Panc1 (cell line): ENCODE results near the gene MRC2.

Source experiments
- POLR2AphosphoS5 ChIP-seq: IDR thresholded peaks from 2 replicates; pipeline ENCODE4 v1.6.1; 2012; ENCODE audit warnings: mild to moderate bottlenecking, low read depth, low read length, moderate library complexity
- TCF7L2 ChIP-seq: IDR thresholded peaks from 2 replicates; pipeline ENCODE4 v1.6.1; 2011; ENCODE audit warnings: mild to moderate bottlenecking, low read depth, low read length, inconsistent platforms
- TF ChIP-seq, protein P1 (sequence below): fragments of 450-650 bp; IDR thresholded peaks from 2 replicates; pipeline ENCODE4 v1.5.1; 2017; ENCODE audit warnings: mild to moderate bottlenecking
- TF ChIP-seq, protein P2 (sequence below), 2 experiments: IDR thresholded peaks; 2 replicates each; pipeline ENCODE4 v1.6.1; 2011 to 2012; ENCODE audit warnings: low read depth in 2 of 2, control low read depth in 1 of 2, low read length in 1 of 2, mild to moderate bottlenecking in 1 of 2, moderate library complexity in 1 of 2; ENCODE audit not compliant: insufficient read depth in 1 of 2

DNA sequence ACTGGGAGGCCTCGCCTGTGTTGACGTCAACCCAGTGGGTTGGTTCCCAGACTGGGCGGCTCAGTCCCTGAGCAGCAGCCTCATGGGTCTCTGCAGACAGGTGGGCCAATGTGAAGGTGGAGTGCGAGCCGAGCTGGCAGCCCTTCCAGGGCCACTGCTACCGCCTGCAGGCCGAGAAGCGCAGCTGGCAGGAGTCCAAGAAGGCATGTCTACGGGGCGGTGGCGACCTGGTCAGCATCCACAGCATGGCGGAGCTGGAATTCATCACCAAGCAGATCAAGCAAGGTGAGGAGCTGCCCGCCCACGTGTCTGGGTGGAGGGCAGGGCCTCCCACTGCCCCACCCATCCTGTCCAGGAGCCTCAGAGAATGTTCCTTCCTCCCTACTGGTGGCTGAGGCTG lies 44.1 kb downstream of the MRC2 start:
- TF ChIP-seq, protein P1, sequence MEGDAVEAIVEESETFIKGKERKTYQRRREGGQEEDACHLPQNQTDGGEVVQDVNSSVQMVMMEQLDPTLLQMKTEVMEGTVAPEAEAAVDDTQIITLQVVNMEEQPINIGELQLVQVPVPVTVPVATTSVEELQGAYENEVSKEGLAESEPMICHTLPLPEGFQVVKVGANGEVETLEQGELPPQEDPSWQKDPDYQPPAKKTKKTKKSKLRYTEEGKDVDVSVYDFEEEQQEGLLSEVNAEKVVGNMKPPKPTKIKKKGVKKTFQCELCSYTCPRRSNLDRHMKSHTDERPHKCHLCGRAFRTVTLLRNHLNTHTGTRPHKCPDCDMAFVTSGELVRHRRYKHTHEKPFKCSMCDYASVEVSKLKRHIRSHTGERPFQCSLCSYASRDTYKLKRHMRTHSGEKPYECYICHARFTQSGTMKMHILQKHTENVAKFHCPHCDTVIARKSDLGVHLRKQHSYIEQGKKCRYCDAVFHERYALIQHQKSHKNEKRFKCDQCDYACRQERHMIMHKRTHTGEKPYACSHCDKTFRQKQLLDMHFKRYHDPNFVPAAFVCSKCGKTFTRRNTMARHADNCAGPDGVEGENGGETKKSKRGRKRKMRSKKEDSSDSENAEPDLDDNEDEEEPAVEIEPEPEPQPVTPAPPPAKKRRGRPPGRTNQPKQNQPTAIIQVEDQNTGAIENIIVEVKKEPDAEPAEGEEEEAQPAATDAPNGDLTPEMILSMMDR: no peak
- TF ChIP-seq POLR2AphosphoS5: no peak
- TF ChIP-seq TCF7L2: no peak
- TF ChIP-seq, protein P2, sequence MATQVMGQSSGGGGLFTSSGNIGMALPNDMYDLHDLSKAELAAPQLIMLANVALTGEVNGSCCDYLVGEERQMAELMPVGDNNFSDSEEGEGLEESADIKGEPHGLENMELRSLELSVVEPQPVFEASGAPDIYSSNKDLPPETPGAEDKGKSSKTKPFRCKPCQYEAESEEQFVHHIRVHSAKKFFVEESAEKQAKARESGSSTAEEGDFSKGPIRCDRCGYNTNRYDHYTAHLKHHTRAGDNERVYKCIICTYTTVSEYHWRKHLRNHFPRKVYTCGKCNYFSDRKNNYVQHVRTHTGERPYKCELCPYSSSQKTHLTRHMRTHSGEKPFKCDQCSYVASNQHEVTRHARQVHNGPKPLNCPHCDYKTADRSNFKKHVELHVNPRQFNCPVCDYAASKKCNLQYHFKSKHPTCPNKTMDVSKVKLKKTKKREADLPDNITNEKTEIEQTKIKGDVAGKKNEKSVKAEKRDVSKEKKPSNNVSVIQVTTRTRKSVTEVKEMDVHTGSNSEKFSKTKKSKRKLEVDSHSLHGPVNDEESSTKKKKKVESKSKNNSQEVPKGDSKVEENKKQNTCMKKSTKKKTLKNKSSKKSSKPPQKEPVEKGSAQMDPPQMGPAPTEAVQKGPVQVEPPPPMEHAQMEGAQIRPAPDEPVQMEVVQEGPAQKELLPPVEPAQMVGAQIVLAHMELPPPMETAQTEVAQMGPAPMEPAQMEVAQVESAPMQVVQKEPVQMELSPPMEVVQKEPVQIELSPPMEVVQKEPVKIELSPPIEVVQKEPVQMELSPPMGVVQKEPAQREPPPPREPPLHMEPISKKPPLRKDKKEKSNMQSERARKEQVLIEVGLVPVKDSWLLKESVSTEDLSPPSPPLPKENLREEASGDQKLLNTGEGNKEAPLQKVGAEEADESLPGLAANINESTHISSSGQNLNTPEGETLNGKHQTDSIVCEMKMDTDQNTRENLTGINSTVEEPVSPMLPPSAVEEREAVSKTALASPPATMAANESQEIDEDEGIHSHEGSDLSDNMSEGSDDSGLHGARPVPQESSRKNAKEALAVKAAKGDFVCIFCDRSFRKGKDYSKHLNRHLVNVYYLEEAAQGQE (IDR thresholded peaks at IDR 0.05; ENCODE audit: insufficient read depth in 1 of 2, low read depth in 2 of 2, low read length in 1 of 2): no peak
